GM19043 (cell line): ENCODE results near the gene SALL4.
"Not testable (repeated sequence)": the region's sequence is repeated elsewhere in the genome, so short reads cannot be mapped to it uniquely, and the experiment has no call there.

Experiments used
- ATAC-seq: cut with Tn5 transposase; IDR thresholded peaks from one replicate; pipeline ENCODE4 v1.9.1; 2021; ENCODE audit warnings: low read depth; ENCODE audit not compliant: unreplicated experiment

SALL4 gene

DNA sequence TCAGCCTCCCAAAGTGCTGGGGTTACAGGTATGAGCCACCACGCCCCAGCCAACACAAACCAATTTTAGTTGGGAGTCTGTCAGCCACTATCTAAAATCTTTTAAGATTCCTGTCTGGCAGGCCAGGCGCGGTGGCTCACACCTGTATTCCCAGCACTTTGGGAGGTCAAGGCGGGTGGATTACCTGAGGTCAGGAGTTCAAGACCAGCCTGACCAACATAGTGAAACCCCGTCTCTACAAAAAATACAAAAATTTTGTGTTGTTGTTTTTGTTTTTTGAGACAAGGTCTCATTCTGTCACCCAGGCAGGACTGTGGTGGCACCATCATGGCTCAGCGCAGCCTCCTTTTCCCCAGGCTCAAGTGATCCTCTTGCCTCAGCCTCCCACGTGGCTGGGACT is 62.0 kb downstream of the SALL4 start:
- not testable (repeated sequence) for ATAC-seq

DNA sequence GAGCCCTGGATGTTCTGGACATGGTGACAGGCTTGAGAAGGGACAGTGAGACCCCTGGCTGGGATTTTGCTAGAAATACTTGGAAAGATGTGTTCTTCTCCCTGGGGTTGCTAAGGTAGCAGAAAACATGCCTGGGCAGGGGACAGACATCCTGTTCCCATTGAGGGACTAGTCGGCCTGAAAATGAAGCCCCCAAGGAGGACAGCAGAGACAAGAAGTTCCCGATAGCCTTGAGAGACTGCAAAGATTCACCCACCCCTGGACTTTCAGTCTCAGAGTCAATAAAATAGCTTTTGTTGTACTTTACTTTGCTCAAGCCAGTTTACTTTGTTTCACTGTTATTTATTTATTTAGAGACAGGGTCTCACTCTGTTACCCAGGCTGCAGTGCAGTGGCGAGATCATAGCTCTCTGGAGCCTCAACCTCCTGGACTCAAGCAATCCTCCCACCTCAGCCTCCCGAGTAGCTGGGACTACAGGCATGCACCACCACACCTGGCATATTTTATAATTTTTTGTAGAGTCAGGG is 62.5 kb downstream of the SALL4 start:
- no peak for ATAC-seq

DNA sequence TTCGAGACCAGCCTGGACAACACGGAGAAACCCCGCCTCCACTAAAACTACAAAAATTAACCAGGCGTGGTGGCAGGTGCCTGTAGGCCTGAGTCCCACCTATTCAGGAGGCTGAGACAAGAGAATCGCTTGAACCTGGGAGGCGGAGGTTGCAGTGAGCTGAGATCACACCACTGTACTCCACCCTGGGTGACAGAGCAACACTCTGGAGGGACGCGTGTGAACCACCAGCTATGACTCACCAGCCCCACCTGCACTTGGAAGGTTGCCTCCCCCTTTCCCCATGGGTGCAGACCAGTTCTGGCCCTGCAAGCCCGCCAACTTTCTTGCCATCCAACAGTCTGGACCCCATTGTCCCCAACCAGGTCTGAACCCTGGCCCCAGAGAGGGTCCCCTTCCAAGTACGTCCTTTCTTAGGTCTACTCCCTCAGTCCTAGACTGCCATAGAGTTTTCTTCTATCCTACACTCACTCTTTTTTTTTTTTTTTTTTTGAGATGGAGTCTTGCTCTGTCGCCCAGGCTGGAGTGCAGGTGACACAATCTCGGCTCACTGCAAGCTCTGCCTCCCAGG is 63.4 kb downstream of the SALL4 start:
- ATAC-seq = no peak

DNA sequence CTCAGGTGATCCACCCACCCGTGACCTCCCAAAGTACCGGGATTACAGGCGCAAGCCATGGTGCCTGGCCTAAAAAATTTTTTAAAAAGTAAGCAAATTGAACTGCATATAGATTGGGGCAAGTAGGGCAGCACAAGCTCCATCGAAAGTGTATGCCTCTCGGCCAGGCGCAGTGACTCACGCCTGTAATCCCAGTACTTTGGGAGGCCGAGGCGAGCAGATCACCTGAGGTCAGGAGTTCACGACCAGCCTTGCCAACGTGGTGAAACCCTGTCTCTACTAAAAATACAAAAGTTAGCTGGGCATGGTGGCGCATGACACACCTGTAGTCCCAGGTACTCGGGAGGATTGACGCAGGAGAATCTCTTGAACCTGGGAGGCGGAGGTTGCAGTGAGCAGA is 64.1 kb downstream of the SALL4 start:
- not testable (repeated sequence) for ATAC-seq

DNA sequence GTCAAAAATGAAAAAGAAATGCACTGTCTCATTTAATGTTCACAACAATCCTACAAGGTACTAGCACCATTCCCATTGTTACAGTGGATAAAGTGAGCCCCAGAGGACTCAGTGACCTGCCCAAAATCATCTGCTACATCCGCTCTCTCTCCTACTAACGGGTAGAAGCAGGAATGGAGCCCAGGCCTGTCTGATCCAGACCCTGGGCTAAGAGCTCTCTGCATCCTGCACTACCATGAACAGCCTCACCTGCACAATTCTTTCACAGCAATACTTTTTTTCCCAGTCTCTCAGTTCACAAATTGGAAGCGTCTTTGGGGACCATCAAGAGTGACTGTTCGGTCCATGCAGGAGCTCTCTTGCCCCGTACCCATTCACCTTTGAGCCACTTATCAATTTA is 65.4 kb downstream of the SALL4 start:
- ATAC-seq = no peak

DNA sequence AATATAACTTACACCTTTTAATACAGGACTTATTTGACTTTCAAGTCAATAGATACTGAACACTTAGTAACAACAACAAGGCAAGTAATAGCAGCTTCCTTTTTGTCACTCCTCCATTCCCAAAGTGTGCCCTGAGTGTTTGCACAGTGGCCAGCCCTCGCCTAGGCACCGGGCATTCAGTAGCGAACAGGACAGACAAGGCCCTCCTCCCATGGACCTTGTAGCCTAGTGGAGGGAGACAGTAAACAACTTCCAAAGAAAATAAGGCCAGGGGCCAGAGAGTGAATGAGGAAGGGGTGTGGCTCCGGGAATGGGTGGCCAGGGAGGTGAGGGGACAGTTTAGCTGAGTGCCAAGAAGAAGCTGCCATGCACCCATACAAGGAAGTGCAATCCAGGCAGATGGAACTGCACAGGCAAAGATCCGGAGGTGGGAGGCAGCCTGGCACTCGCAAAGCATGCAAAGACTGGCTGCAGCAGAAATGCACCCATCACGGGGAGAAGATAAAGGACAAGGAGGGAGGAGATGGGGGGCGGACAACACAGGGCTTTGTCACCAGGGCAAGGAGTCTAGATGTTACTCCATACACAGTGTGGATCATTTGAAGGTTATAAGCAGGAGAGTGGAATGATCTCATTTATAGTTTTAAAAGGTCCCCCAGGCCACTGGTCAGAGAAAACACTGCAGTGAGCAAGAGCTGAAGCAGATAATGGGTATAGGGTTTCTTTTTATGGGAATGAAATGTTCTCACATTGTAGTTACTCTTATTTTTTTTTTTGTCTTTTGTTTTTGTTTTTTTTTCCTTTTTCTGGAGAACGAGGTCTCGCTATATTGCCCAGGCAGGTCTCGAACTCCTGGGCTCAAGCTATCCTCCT is 66.4 kb downstream of the SALL4 start:
- no peak for ATAC-seq

DNA sequence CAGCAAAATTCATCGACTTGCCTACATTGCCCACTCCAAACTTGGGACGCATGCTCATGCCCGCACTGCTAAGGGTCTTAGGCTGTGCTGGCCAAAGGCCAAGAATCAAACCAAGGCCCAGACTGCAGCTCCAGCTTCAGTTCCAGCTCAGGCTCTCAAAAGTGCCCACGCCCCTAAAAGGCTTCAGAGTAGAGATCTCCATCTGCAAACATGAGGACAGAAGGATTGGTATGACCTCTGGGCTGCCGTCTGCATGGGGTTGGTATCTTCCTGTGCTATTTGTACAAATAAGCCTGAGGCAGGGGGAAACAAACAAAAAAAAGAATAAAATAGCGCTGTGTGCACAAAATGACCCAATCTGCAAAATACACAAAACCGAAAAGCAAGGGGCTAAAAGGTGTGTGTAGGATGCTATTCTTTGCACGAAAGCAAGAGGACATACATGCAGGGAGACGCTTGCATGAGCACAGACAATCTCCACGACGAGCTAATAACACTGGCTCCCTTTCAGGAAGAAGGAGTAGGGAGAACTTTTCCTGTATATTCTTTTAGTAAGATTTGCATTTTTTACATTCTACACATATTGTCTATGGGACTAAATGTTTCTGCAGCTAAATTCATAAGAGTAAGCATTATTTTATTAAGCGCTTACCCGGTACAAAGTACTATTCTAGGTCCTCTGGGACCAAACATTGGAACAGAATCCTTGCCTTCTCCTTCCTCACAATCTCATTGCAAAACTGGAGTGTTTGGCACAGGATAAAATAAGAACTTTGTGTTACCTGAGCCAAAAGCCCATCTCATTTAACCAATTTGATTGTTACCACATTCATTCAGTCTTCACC is 67.2 kb downstream of the SALL4 start:
- no peak for ATAC-seq

DNA sequence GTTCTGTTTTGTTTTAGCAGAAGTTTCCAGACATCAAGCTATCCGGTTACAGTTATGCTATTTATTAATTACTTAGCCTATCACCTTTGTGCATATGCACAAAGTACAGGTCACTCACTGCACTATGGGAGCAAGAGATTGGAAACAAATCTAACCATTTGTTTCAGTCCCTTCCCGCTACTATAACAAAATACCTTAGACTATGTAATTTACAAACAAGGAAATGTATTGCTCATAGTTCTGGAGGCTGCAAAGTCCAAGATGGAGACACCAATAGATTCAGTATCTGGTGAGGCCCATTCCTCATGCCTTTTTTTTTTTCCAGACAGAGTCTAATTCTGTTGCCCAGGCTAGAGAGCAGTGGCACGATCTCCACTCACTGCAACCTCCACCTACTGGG is 69.3 kb downstream of the SALL4 start:
- ATAC-seq = no peak
